GM12878 (cell line): ENCODE data around the gene OR2B3. TPM values are rescaled to one million over a fixed set of nuclear protein-coding genes. Genes with fewer than 3 reads are reported as not detected.

ENCODE experiments used
- CBFB ChIP-seq: IDR thresholded peaks from 2 replicates; pipeline ENCODE4 v1.6.1; 2016; ENCODE audit warnings: antibody characterized with exemption, low read depth
- CBX5 ChIP-seq: sonication (generic); IDR thresholded peaks from 2 replicates; pipeline ENCODE4 v1.6.1; 2016; ENCODE audit warnings: low read depth, moderate library complexity, mild to moderate bottlenecking, inconsistent platforms
- GABPA ChIP-seq: IDR thresholded peaks from 2 replicates; pipeline ENCODE4 v1.6.1; 2014; ENCODE audit warnings: antibody characterized with exemption, low read depth, mild to moderate bottlenecking, inconsistent platforms
- RAD21 ChIP-seq: IDR thresholded peaks from 2 replicates; pipeline ENCODE4 v1.6.1; 2011; ENCODE audit warnings: mild to moderate bottlenecking, low read depth, low read length, moderate library complexity; ENCODE audit not compliant: insufficient read depth
- RBBP5 ChIP-seq: fragments of 200-600 bp; sonication (generic); conservative IDR thresholded peaks from 2 replicates; pipeline ENCODE4 v1.6.1; 2016
- RCOR1 ChIP-seq: conservative IDR thresholded peaks from 2 replicates; pipeline ENCODE4 v1.6.1; 2012; ENCODE audit warnings: low read depth, low read length, improper control_type of control experiment
- SIX5 ChIP-seq: IDR thresholded peaks from 2 replicates; pipeline ENCODE4 v1.6.1; 2011; ENCODE audit warnings: mild to moderate bottlenecking, low read depth, low read length, moderate library complexity; ENCODE audit not compliant: severe bottlenecking
- polyA plus RNA-seq, 11 experiments: library from polyadenylated mRNA; depleted of rRNA in 4 of 11; unstranded in 6 of 11; stranded (reverse) in 5 of 11; fragments of >200 nt; fragmentation: Nextera tagmentation in 4 of 11; fragmentation: Illumina TruSeq in 1 of 11; extraction: Ambion mirVana in 4 of 11; extraction: Trizol in 1 of 11; gene quantifications; 1 replicate in 1 of 11; 2 replicates in 10 of 11; pipeline versions ENCODE4 v1.2.1 to v1.2.3, GENCODE V29; 2011 to 2016; ENCODE audit warnings: inconsistent platforms in 2 of 11, missing spikeins in 2 of 11, low read depth in 1 of 11
- total RNA-seq, 4 experiments: library from RNA; depleted of rRNA in 3 of 4; stranded (reverse); fragments of >200 nt in 3 of 4; fragmentation: Illumina TruSeq in 1 of 4; extraction: Trizol in 1 of 4; gene quantifications; 2 replicates each; pipeline versions ENCODE4 v1.2.1 to v1.2.3, GENCODE V29; 2013 to 2021
- TF ChIP-seq, protein P1 (sequence below), 3 experiments: IDR thresholded peaks in 2 of 3; conservative IDR thresholded peaks in 1 of 3; 2 replicates each; pipeline ENCODE4 v1.5.1; 2011; ENCODE audit warnings: low read depth in 3 of 3, low read length in 3 of 3, mild to moderate bottlenecking in 3 of 3, control low read depth in 2 of 3, moderate library complexity in 2 of 3, inconsistent platforms in 1 of 3, mixed read lengths in 1 of 3; ENCODE audit not compliant: control insufficient read depth in 2 of 3, insufficient read depth in 1 of 3; ENCODE audit errors: extremely low read depth in 1 of 3
- TF ChIP-seq, protein P2 (sequence below): fragments of 450-650 bp; IDR thresholded peaks from 2 replicates; pipeline ENCODE4 v1.6.1; 2016; ENCODE audit warnings: mild to moderate bottlenecking
- TF ChIP-seq, protein P3 (sequence below): fragments of 450-650 bp; IDR thresholded peaks from 2 replicates; pipeline ENCODE4 v1.6.1; 2017; ENCODE audit warnings: mild to moderate bottlenecking
- TF ChIP-seq, protein P4 (sequence below): fragments of 450-650 bp; IDR thresholded peaks from 2 replicates; pipeline ENCODE4 v1.6.1; 2017; ENCODE audit warnings: mild to moderate bottlenecking, moderate library complexity

Gene OR2B3
- total and polyA plus RNA-seq, 10 of the 15 experiments (the other 5 are each of a cell fraction or from before 2014, with no cell fraction given), result not detected

DNA sequence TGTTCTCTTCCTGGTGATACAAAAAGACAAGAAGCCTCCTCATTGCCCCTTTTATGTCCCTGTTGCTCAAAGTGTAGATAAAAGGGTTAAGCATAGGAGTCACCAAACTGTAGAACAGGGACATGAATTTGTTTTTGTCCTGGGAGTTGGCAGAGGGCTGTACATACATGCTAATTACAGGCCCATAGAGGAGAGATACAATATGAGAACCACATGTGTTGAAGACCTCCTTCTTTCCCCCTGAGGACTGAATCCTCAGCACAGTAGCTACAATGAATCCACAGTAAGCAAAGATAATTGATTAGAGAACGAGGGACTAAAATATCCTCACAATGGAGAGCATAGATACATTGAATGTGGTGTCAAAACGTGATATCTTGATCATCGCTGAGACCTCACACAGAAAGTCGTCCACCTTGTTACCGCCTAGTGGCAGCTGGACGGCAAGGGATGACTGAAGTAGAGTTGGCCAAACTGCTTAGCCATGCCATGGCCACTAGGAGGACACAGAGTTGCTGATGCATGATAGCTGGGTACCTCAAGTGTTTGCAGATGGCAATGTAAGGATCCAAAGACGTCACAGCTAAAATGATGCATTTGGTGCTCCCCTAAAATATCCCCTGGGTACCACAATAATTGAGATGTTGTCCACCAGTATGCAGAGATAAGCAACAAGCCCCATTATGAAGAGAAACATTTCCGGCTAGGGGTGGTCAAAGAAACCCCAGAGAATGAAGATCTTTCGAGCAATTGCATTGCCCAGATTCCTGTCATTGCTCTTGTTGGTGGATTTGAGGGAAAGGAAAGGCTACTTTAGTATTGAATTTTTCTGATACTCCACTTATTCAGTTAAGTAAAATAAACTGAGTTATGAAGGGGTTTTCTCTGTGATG lies 15.0 kb downstream of the OR2B3 start (continued):
- TF ChIP-seq CBFB (no peak), RAD21 (0 out of 2 replicates have a peak, but pooled peaks have one; percentile 6), CBX5 (no peak), SIX5 (no peak), RCOR1 (no peak), RBBP5 (no peak), GABPA (no peak)
- TF ChIP-seq, protein P1, sequence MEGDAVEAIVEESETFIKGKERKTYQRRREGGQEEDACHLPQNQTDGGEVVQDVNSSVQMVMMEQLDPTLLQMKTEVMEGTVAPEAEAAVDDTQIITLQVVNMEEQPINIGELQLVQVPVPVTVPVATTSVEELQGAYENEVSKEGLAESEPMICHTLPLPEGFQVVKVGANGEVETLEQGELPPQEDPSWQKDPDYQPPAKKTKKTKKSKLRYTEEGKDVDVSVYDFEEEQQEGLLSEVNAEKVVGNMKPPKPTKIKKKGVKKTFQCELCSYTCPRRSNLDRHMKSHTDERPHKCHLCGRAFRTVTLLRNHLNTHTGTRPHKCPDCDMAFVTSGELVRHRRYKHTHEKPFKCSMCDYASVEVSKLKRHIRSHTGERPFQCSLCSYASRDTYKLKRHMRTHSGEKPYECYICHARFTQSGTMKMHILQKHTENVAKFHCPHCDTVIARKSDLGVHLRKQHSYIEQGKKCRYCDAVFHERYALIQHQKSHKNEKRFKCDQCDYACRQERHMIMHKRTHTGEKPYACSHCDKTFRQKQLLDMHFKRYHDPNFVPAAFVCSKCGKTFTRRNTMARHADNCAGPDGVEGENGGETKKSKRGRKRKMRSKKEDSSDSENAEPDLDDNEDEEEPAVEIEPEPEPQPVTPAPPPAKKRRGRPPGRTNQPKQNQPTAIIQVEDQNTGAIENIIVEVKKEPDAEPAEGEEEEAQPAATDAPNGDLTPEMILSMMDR (IDR thresholded peaks at IDR 0.05 in 2 of 3, conservative IDR thresholded peaks at IDR 0.05 in 1 of 3; ENCODE audit: control insufficient read depth in 2 of 3, extremely low read depth in 1 of 3, insufficient read depth in 1 of 3, low read depth in 3 of 3, low read length in 3 of 3), result peak; percentile 38 to 69 (median 61)
- TF ChIP-seq, protein P2, sequence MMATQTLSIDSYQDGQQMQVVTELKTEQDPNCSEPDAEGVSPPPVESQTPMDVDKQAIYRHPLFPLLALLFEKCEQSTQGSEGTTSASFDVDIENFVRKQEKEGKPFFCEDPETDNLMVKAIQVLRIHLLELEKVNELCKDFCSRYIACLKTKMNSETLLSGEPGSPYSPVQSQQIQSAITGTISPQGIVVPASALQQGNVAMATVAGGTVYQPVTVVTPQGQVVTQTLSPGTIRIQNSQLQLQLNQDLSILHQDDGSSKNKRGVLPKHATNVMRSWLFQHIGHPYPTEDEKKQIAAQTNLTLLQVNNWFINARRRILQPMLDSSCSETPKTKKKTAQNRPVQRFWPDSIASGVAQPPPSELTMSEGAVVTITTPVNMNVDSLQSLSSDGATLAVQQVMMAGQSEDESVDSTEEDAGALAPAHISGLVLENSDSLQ, result no peak
- TF ChIP-seq, protein P3, sequence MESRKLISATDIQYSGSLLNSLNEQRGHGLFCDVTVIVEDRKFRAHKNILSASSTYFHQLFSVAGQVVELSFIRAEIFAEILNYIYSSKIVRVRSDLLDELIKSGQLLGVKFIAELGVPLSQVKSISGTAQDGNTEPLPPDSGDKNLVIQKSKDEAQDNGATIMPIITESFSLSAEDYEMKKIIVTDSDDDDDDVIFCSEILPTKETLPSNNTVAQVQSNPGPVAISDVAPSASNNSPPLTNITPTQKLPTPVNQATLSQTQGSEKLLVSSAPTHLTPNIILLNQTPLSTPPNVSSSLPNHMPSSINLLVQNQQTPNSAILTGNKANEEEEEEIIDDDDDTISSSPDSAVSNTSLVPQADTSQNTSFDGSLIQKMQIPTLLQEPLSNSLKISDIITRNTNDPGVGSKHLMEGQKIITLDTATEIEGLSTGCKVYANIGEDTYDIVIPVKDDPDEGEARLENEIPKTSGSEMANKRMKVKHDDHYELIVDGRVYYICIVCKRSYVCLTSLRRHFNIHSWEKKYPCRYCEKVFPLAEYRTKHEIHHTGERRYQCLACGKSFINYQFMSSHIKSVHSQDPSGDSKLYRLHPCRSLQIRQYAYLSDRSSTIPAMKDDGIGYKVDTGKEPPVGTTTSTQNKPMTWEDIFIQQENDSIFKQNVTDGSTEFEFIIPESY, result no peak
- TF ChIP-seq, protein P4, sequence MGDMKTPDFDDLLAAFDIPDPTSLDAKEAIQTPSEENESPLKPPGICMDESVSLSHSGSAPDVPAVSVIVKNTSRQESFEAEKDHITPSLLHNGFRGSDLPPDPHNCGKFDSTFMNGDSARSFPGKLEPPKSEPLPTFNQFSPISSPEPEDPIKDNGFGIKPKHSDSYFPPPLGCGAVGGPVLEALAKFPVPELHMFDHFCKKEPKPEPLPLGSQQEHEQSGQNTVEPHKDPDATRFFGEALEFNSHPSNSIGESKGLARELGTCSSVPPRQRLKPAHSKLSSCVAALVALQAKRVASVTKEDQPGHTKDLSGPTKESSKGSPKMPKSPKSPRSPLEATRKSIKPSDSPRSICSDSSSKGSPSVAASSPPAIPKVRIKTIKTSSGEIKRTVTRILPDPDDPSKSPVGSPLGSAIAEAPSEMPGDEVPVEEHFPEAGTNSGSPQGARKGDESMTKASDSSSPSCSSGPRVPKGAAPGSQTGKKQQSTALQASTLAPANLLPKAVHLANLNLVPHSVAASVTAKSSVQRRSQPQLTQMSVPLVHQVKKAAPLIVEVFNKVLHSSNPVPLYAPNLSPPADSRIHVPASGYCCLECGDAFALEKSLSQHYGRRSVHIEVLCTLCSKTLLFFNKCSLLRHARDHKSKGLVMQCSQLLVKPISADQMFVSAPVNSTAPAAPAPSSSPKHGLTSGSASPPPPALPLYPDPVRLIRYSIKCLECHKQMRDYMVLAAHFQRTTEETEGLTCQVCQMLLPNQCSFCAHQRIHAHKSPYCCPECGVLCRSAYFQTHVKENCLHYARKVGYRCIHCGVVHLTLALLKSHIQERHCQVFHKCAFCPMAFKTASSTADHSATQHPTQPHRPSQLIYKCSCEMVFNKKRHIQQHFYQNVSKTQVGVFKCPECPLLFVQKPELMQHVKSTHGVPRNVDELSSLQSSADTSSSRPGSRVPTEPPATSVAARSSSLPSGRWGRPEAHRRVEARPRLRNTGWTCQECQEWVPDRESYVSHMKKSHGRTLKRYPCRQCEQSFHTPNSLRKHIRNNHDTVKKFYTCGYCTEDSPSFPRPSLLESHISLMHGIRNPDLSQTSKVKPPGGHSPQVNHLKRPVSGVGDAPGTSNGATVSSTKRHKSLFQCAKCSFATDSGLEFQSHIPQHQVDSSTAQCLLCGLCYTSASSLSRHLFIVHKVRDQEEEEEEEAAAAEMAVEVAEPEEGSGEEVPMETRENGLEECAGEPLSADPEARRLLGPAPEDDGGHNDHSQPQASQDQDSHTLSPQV, result no peak
